Neutrophil (primary cell): Measurements from ENCODE around the gene JADE3.
A peak's percentile ranks its signal among the peaks of the same experiment; 100 is the strongest.

Experiments
- H3K27ac ChIP-seq: fragments of 200-600 bp; sonication (generic); 2 replicates; pipeline ENCODE4 v1.5.1; 2016; ENCODE audit warnings: mild to moderate bottlenecking, moderate library complexity
- H3K27me3 ChIP-seq: fragments of 200-600 bp; sonication (generic); 2 replicates; pipeline ENCODE4 v1.6.0; 2016; ENCODE audit warnings: mild to moderate bottlenecking
- H3K36me3 ChIP-seq: fragments of 200-600 bp; sonication (generic); 2 replicates; pipeline ENCODE4 v1.5.1; 2017
- H3K4me1 ChIP-seq, 2 experiments: fragments of 200-600 bp in 1 of 2; sonication (generic) in 1 of 2; 1 replicate in 1 of 2; 2 replicates in 1 of 2; pipeline versions ENCODE4 v1.5.1 to v1.6.1; 2013 to 2016; ENCODE audit warnings: low read depth in 1 of 2, low read length in 1 of 2, mild to moderate bottlenecking in 1 of 2, moderate library complexity in 1 of 2; ENCODE audit not compliant: control insufficient read depth in 1 of 2, insufficient read depth in 1 of 2
- H3K4me3 ChIP-seq, 2 experiments: fragments of 200-600 bp in 1 of 2; sonication (generic) in 1 of 2; 1 replicate in 1 of 2; 2 replicates in 1 of 2; pipeline ENCODE4 v1.5.1; 2013 to 2016; ENCODE audit warnings: low read depth in 1 of 2, low read length in 1 of 2, mild to moderate bottlenecking in 1 of 2, moderate library complexity in 1 of 2
- H3K9me3 ChIP-seq: fragments of 200-600 bp; sonication (generic); 2 replicates; pipeline ENCODE4 v1.5.1; 2016
- CTCF ChIP-seq: fragments of 200-600 bp; sonication (generic); IDR thresholded peaks from 2 replicates; pipeline ENCODE4 v1.5.1; 2016; ENCODE audit warnings: antibody characterized with exemption

The JADE3 gene

GRCh38 chrX:46904626-46905025 lies 7.6 kb upstream of the JADE3 start:
- TF ChIP-seq CTCF, result no peak
- no peak overlapping the region for H3K27ac ChIP-seq

GRCh38 chrX:46910415-46910814 lies 1.8 kb upstream of the JADE3 start:
- Histone ChIP-seq H3K27ac (no peak overlapping the region), H3K27me3 (peaks cover 51% of the 10 kb centered on the region), H3K9me3 (no peaks in the 10 kb centered on the region), H3K36me3 (no peaks in the 10 kb centered on the region), H3K4me3 (no peak overlapping the region), H3K4me1 (peaks cover 9 to 11% of the 10 kb centered on the region in 2 experiments)
- no peak for TF ChIP-seq CTCF

More at GRCh38 chrX:46904626-46905025, 7.6 kb upstream of the JADE3 start:
- Histone ChIP-seq H3K9me3 (no peaks in the 10 kb centered on the region), H3K4me3 (no peak overlapping the region), H3K27me3 (peaks cover under 1% of the 10 kb centered on the region), H3K4me1 (peaks cover 0 to 4% of the 10 kb centered on the region in 2 experiments), H3K36me3 (no peaks in the 10 kb centered on the region)

- H3K4me1 ChIP-seq, result peaks cover 9 to 11% of the 10 kb centered on the region in 2 experiments
- no peaks in the 10 kb centered on the region for H3K36me3 ChIP-seq
- H3K9me3 ChIP-seq, result no peaks in the 10 kb centered on the region
- no peak overlapping the region for H3K27ac ChIP-seq
- TF ChIP-seq CTCF, result no peak
- peaks cover 51% of the 10 kb centered on the region for H3K27me3 ChIP-seq
- H3K4me3 ChIP-seq, result peak overlapping the region; percentile 45 to 61
Observed at GRCh38 chrX:46912603-46913491, 626 bp downstream of the JADE3 start.

- peak overlapping the region; percentile 45 to 61 for H3K4me3 ChIP-seq
- no peaks in the 10 kb centered on the region for H3K9me3 ChIP-seq
- TF ChIP-seq CTCF, result no peak
- no peak overlapping the region for H3K27ac ChIP-seq
- peaks cover 9 to 11% of the 10 kb centered on the region in 2 experiments for H3K4me1 ChIP-seq
- no peaks in the 10 kb centered on the region for H3K36me3 ChIP-seq
- peaks cover 51% of the 10 kb centered on the region for H3K27me3 ChIP-seq
Observed at GRCh38 chrX:46913667-46914066, 1.4 kb downstream of the JADE3 start.

- Histone ChIP-seq H3K4me1 (peaks cover 9 to 11% of the 10 kb centered on the region in 2 experiments), H3K9me3 (no peaks in the 10 kb centered on the region), H3K36me3 (no peaks in the 10 kb centered on the region), H3K4me3 (no peak overlapping the region), H3K27ac (no peak overlapping the region), H3K27me3 (peaks cover 34% of the 10 kb centered on the region)
- TF ChIP-seq CTCF, result no peak
Observed at GRCh38 chrX:46916273-46916672, 4.1 kb downstream of the JADE3 start.
